HepG2 (cell line): ENCODE measurements around the gene RALB. TPM values are rescaled to one million over a fixed set of nuclear protein-coding genes. Genes with fewer than 3 reads are reported as not detected.

ENCODE experiments used
- AGO1 ChIP-seq: fragments of 200-400 bp; formaldehyde crosslinking; IDR thresholded peaks from 2 replicates; pipeline ENCODE4 v1.6.1; 2017; ENCODE audit warnings: mild to moderate bottlenecking, low read depth, low read length, moderate library complexity; ENCODE audit not compliant: poor library complexity, severe bottlenecking
- ASH2L ChIP-seq: fragments of 300-600, 200-600 bp; sonication (generic); IDR thresholded peaks from 2 replicates; pipeline ENCODE4 v1.7.0; 2017; ENCODE audit warnings: low read depth, mild to moderate bottlenecking, moderate library complexity, mixed read lengths, low read length; ENCODE audit not compliant: insufficient read length
- CBFB ChIP-seq: sonication (generic); formaldehyde crosslinking; IDR thresholded peaks from 2 replicates; pipeline ENCODE4 v1.4.0; 2020; ENCODE audit warnings: missing genetic modification reagents
- CREB3 ChIP-seq: sonication (generic); formaldehyde crosslinking; IDR thresholded peaks from 2 replicates; pipeline ENCODE4 v1.5.0; 2020; ENCODE audit warnings: missing genetic modification reagents
- CREBL2 ChIP-seq: sonication (generic); formaldehyde crosslinking; IDR thresholded peaks from 2 replicates; pipeline ENCODE4 v1.8.1; 2023; ENCODE audit warnings: missing genetic modification reagents, mild to moderate bottlenecking, borderline replicate concordance
- DBP ChIP-seq: sonication (generic); formaldehyde crosslinking; IDR thresholded peaks from 2 replicates; pipeline ENCODE4 v1.4.0; 2020; ENCODE audit warnings: missing genetic modification reagents; ENCODE audit errors: not compliant biosample characterization
- GABPA ChIP-seq, 2 experiments: IDR thresholded peaks; 2 replicates each; pipeline ENCODE4 v1.6.1; 2011 to 2016; ENCODE audit warnings: low read depth in 2 of 2, low read length in 1 of 2, missing biosample characterization in 1 of 2, missing genetic modification characterization in 1 of 2
- GATA4 ChIP-seq: sonication (generic); IDR thresholded peaks from 2 replicates; pipeline ENCODE4 v1.6.1; 2016; ENCODE audit warnings: antibody characterized with exemption, low read depth, borderline replicate concordance
- HMGXB4 ChIP-seq, 2 experiments: sonication (generic) in 1 of 2; formaldehyde crosslinking in 1 of 2; IDR thresholded peaks; 2 replicates each; pipeline versions ENCODE4 v1.4.0 to v1.6.1; 2018 to 2020; ENCODE audit warnings: missing genetic modification reagents in 2 of 2, borderline replicate concordance in 1 of 2, low read depth in 1 of 2, mild to moderate bottlenecking in 1 of 2, missing biosample characterization in 1 of 2
- IKZF5 ChIP-seq: IDR thresholded peaks from 2 replicates; pipeline ENCODE4 v1.6.1; 2018; ENCODE audit warnings: missing genetic modification reagents, mild to moderate bottlenecking, missing compliant biosample characterization
- KDM3A ChIP-seq: IDR thresholded peaks from 2 replicates; pipeline ENCODE4 v1.6.1; 2018; ENCODE audit warnings: low read depth, missing compliant biosample characterization
- PAX8 ChIP-seq: sonication (generic); formaldehyde crosslinking; IDR thresholded peaks from 2 replicates; pipeline ENCODE4 v1.8.0; 2022; ENCODE audit warnings: mild to moderate bottlenecking, missing genetic modification reagents, borderline replicate concordance
- PHF20 ChIP-seq: sonication (generic); formaldehyde crosslinking; IDR thresholded peaks from 2 replicates; pipeline ENCODE4 v1.5.0; 2020; ENCODE audit warnings: mild to moderate bottlenecking, missing genetic modification reagents
- REL ChIP-seq: sonication (generic); formaldehyde crosslinking; conservative IDR thresholded peaks from 2 replicates; pipeline ENCODE4 v1.8.0; 2022; ENCODE audit warnings: mild to moderate bottlenecking, missing genetic modification reagents, moderate library complexity
- RNF2 ChIP-seq: fragments of 450-650 bp; conservative IDR thresholded peaks from 2 replicates; pipeline ENCODE4 v1.6.1; 2016; ENCODE audit warnings: low read depth
- SIN3A ChIP-seq: IDR thresholded peaks from 2 replicates; pipeline ENCODE4 v1.6.1; 2011; ENCODE audit warnings: low read depth, mild to moderate bottlenecking, control low read depth, low read length, borderline replicate concordance
- SP4 ChIP-seq: sonication (generic); formaldehyde crosslinking; IDR thresholded peaks from 2 replicates; pipeline ENCODE4 v1.8.1; 2023; ENCODE audit warnings: mild to moderate bottlenecking, missing genetic modification reagents
- STAT5B ChIP-seq: sonication (generic); formaldehyde crosslinking; IDR thresholded peaks from 2 replicates; pipeline ENCODE4 v1.4.0; 2020; ENCODE audit warnings: missing genetic modification reagents
- TAF1 ChIP-seq: sonication (generic); formaldehyde crosslinking; IDR thresholded peaks from 2 replicates; pipeline ENCODE4 v1.4.0; 2020; ENCODE audit warnings: missing genetic modification reagents
- TBP ChIP-seq: sonication (generic); formaldehyde crosslinking; IDR thresholded peaks from 2 replicates; pipeline ENCODE4 v1.5.0; 2020; ENCODE audit warnings: missing genetic modification reagents
- TEAD2 ChIP-seq: sonication (generic); formaldehyde crosslinking; IDR thresholded peaks from 2 replicates; pipeline ENCODE4 v1.9.0; 2021; ENCODE audit warnings: missing genetic modification reagents
- ZBTB38 ChIP-seq: sonication (generic); formaldehyde crosslinking; IDR thresholded peaks from 2 replicates; pipeline ENCODE4 v1.5.1; 2020; ENCODE audit warnings: mild to moderate bottlenecking, missing genetic modification reagents
- ZNF143 ChIP-seq: sonication (generic); formaldehyde crosslinking; IDR thresholded peaks from 2 replicates; pipeline ENCODE4 v1.4.0; 2020; ENCODE audit warnings: missing genetic modification reagents
- ZNF205 ChIP-seq: IDR thresholded peaks from 2 replicates; pipeline ENCODE4 v1.6.1; 2018; ENCODE audit warnings: missing biosample characterization, missing genetic modification reagents
- ZNF713 ChIP-seq: sonication (generic); formaldehyde crosslinking; IDR thresholded peaks from 2 replicates; pipeline ENCODE4 v1.4.0; 2020; ENCODE audit warnings: mild to moderate bottlenecking, missing genetic modification reagents
- ZNF75D ChIP-seq: sonication (generic); formaldehyde crosslinking; IDR thresholded peaks from 2 replicates; pipeline ENCODE4 v1.8.1; 2023; ENCODE audit warnings: missing genetic modification reagents, mild to moderate bottlenecking, borderline replicate concordance
- polyA plus RNA-seq, 8 experiments: library from polyadenylated mRNA; depleted of rRNA in 3 of 8; stranded (reverse) in 7 of 8; unstranded in 1 of 8; fragments of >200 nt; fragmentation: Illumina TruSeq in 4 of 8; extraction: Trizol in 4 of 8; gene quantifications; 2 replicates each; pipeline versions ENCODE4 v1.2.1 to v1.2.3, GENCODE V29; 2011 to 2016; ENCODE audit warnings: low read depth in 4 of 8, missing spikeins in 1 of 8, mixed read lengths in 1 of 8; ENCODE audit not compliant: insufficient read depth in 1 of 8
- total RNA-seq, 5 experiments: library from RNA; depleted of rRNA; stranded (reverse); fragments of >200 nt; fragmentation: Illumina TruSeq; extraction: Trizol; gene quantifications; 2 replicates each; pipeline ENCODE4 v1.2.3, GENCODE V29; 2016; ENCODE audit warnings: low read depth in 1 of 5

Gene RALB
- total and polyA plus RNA-seq, 2 of the 13 experiments (the other 11 are each of a cell fraction or from before 2014, with no cell fraction given): 37.8 to 43.2 TPM

GRCh38 chr2:120312860-120313694 is 60.4 kb downstream of the RALB start (continued):
- TF ChIP-seq ZNF205 (CRISPR knock-in tag) (peak; percentile 81), STAT5B (CRISPR knock-in tag) (no peak), ASH2L (peak; percentile 54), TEAD2 (CRISPR knock-in tag) (no peak), ZNF143 (CRISPR knock-in tag) (no peak), IKZF5 (CRISPR knock-in tag) (no peak), GABPA (IDR thresholded peaks at IDR 0.05; ENCODE audit: low read depth, low read length) (no peak), GABPA (CRISPR knock-in tag; IDR thresholded peaks at IDR 0.05; ENCODE audit: low read depth) (no peak), SIN3A (peak; percentile 16; the same call in 1 of the 2 replicates), GATA4 (no peak), CREBL2 (CRISPR knock-in tag) (no peak), TAF1 (CRISPR knock-in tag) (no peak), CREB3 (no peak), HMGXB4 (CRISPR knock-in tag; IDR thresholded peaks at IDR 0.05; ENCODE audit: borderline replicate concordance in 1 of 2, low read depth in 1 of 2) (peak; percentile 81 to 94), AGO1 (no peak), DBP (CRISPR knock-in tag) (no peak), CBFB (CRISPR knock-in tag) (no peak), ZBTB38 (peak; percentile 45; the same call in 1 of the 2 replicates), ZNF75D (CRISPR knock-in tag) (no peak), PAX8 (CRISPR knock-in tag) (peak; percentile 70; the same call in 1 of the 2 replicates), KDM3A (CRISPR knock-in tag) (0 out of 2 replicates have a peak, but pooled peaks have one; percentile 77), TBP (CRISPR knock-in tag) (no peak), RNF2 (no peak), SP4 (CRISPR knock-in tag) (no peak), PHF20 (CRISPR knock-in tag) (no peak), REL (CRISPR knock-in tag) (no peak), ZNF713 (CRISPR knock-in tag) (no peak)
